Measurements from ENCODE around the gene SHOC2. TPM values are rescaled to one million over a fixed set of nuclear protein-coding genes. Genes with fewer than 3 reads are reported as not detected.

SHOC2 gene
- polyA plus RNA-seq, 1 of the 3 experiments (the other 2 are of a cell fraction): 6.9 TPM

- Histone ChIP-seq H4K20me1 (ENCODE audit: insufficient read depth) (peaks cover 79% of the 10 kb centered on the region), H3K27ac (ENCODE audit: low read depth in 2 of 2, low read length in 1 of 2) (no peak overlapping the region), H2AFZ (ENCODE audit: low read depth) (no peak overlapping the region), H3K4me3 (ENCODE audit: low read depth in 2 of 2, low read length in 1 of 2) (no peak overlapping the region), H3K9me3 (no peaks in the 10 kb centered on the region), H3F3A (replicated peaks; ENCODE audit: insufficient read depth) (peaks cover 10% of the 10 kb centered on the region), H3K4me2 (no peak overlapping the region), H3K79me2 (ENCODE audit: insufficient read depth) (peaks cover 99% of the 10 kb centered on the region), H3K9me2 (no peaks in the 10 kb centered on the region), H3K27me3 (ENCODE audit: insufficient read depth) (no peaks in the 10 kb centered on the region), H3K4me1 (ENCODE audit: control insufficient read depth in 1 of 2, insufficient read depth in 2 of 2, low read depth in 1 of 2, low read length in 1 of 2) (peaks cover 0 to 8% of the 10 kb centered on the region in 2 experiments; a peak in 2 of 4 replicates), H3K9ac (no peak overlapping the region), H3K36me3 (replicated peaks in 1 of 2; ENCODE audit: control insufficient read depth in 1 of 2, insufficient read depth in 2 of 2, low read length in 1 of 2) (peaks cover 0 to 5% of the 10 kb centered on the region in 2 experiments)
- TF ChIP-seq TCF12 (IDR thresholded peaks at IDR 0.05) (no peak), RFX5 (IDR thresholded peaks at IDR 0.05; ENCODE audit: low read length) (no peak), ZBTB33 (IDR thresholded peaks at IDR 0.05; ENCODE audit: borderline replicate concordance, low read depth) (no peak), MXI1 (IDR thresholded peaks at IDR 0.05; ENCODE audit: low read depth, low read length) (no peak)
- POLR2A ChIA-PET: no interaction called here
- CTCF ChIA-PET: no interaction called here
- no peak for DNase-seq
- WGBS (ENCODE audit: low lambda C conversion rate): 96% methylated on average over 2 of the region's 2 CpGs
Observed at GRCh38 chr10:110927461-110927860, 8.1 kb downstream of the SHOC2 start.

GRCh38 chr10:110931769-110932381, 12.5 kb downstream of the SHOC2 start:
- H3F3A ChIP-seq (replicated peaks; ENCODE audit: insufficient read depth): peaks cover 10% of the 10 kb centered on the region
- H3K4me3 ChIP-seq (ENCODE audit: low read depth in 2 of 2, low read length in 1 of 2): no peak overlapping the region
- no peak for DNase-seq
- no peaks in the 10 kb centered on the region for H3K9me3 ChIP-seq
- 89% methylated on average over 1 of the region's 1 CpG for WGBS (ENCODE audit: low lambda C conversion rate)
- no peaks in the 10 kb centered on the region for H3K27me3 ChIP-seq (ENCODE audit: insufficient read depth)
- no peak overlapping the region for H3K27ac ChIP-seq (ENCODE audit: low read depth in 2 of 2, low read length in 1 of 2)
- peaks cover 99% of the 10 kb centered on the region for H3K79me2 ChIP-seq (ENCODE audit: insufficient read depth)
- no peak overlapping the region for H3K4me2 ChIP-seq
- TF ChIP-seq RCOR1 (IDR thresholded peaks at IDR 0.05; ENCODE audit: low read length): no peak
- no peak for TF ChIP-seq RAD21 (IDR thresholded peaks at IDR 0.05; ENCODE audit: low read length)
- TF ChIP-seq FOSL2 (IDR thresholded peaks at IDR 0.05; ENCODE audit: borderline replicate concordance, low read depth): no peak
- no peak for TF ChIP-seq CHD2 (IDR thresholded peaks at IDR 0.05; ENCODE audit: low read length, partially characterized antibody)
- no peak for TF ChIP-seq TEAD4 (IDR thresholded peaks at IDR 0.05; ENCODE audit: borderline replicate concordance, insufficient read depth)
- no peak for TF ChIP-seq PBX3 (IDR thresholded peaks at IDR 0.05)
- no peak for TF ChIP-seq EZH2phosphoT487 (IDR thresholded peaks at IDR 0.05; ENCODE audit: borderline replicate concordance, low read depth)
- TF ChIP-seq RFX5 (IDR thresholded peaks at IDR 0.05; ENCODE audit: low read length): no peak
- no peak for TF ChIP-seq ZBTB33 (IDR thresholded peaks at IDR 0.05; ENCODE audit: borderline replicate concordance, low read depth)
- TF ChIP-seq EP300 (IDR thresholded peaks at IDR 0.05; ENCODE audit: borderline replicate concordance in 1 of 2, low read depth in 1 of 2, low read length in 1 of 2): no peak
- no peak for TF ChIP-seq CTCF (IDR thresholded peaks at IDR 0.05)
- TF ChIP-seq POLR2AphosphoS5 (IDR thresholded peaks at IDR 0.05; ENCODE audit: low read depth, low read length): no peak
- TF ChIP-seq FOXJ3 (CRISPR knock-in tag; IDR thresholded peaks at IDR 0.05): no peak
- TF ChIP-seq GABPA (IDR thresholded peaks at IDR 0.05; ENCODE audit: low read depth): no peak
- no peak for TF ChIP-seq MAX (IDR thresholded peaks at IDR 0.05; ENCODE audit: low read depth)
- no peak for TF ChIP-seq TCF12 (IDR thresholded peaks at IDR 0.05)
- TF ChIP-seq TAF1 (IDR thresholded peaks at IDR 0.05; ENCODE audit: borderline replicate concordance, low read depth, low read length): no peak
- TF ChIP-seq MXI1 (IDR thresholded peaks at IDR 0.05; ENCODE audit: low read depth, low read length): no peak
- no peak overlapping the region for H3K9ac ChIP-seq
- H2AFZ ChIP-seq (ENCODE audit: low read depth): no peak overlapping the region; the same call in 1 of the 2 replicates
- CTCF ChIA-PET: no interaction called here
- no peaks in the 10 kb centered on the region for H3K9me2 ChIP-seq
- POLR2A ChIA-PET: no interaction called here
- H4K20me1 ChIP-seq (ENCODE audit: insufficient read depth): peaks cover 82% of the 10 kb centered on the region
- peaks cover 0 to 3% of the 10 kb centered on the region in 2 experiments; a peak in 2 of 4 replicates for H3K4me1 ChIP-seq (ENCODE audit: control insufficient read depth in 1 of 2, insufficient read depth in 2 of 2, low read depth in 1 of 2, low read length in 1 of 2)
- H3K36me3 ChIP-seq (replicated peaks in 1 of 2; ENCODE audit: control insufficient read depth in 1 of 2, insufficient read depth in 2 of 2, low read length in 1 of 2): peaks cover 0 to 3% of the 10 kb centered on the region in 2 experiments

All from SK-N-SH (cell line).